A673 (cell line): ENCODE results near the gene RTKN2. TPM values are rescaled to one million over a fixed set of nuclear protein-coding genes. Genes with fewer than 3 reads are reported as not detected.
"Not testable (repeated sequence)": the region's sequence is repeated elsewhere in the genome, so short reads cannot be mapped to it uniquely, and the experiment has no call there.

Experiments
- BruUV-seq: library from RNA; stranded (reverse); fragments of 400-500 nt; replicated peaks from 2 replicates; lab custom pipeline; 2021; lab: Mats Ljungman, UMichigan
- CTCF ChIA-PET: fragments of 300-600 bp; sonication (Branson Sonifier 250); formaldehyde crosslinking; loops from one replicate; lab custom pipeline; 2022; ENCODE audit warnings: antibody characterized with exemption; lab: Charles Lee
- POLR2A ChIA-PET: fragments of 300-600 bp; sonication (Branson Sonifier 250); formaldehyde crosslinking; loops from one replicate; lab custom pipeline; 2022; ENCODE audit warnings: antibody characterized with exemption; ENCODE audit not compliant: low non-redundant PET; lab: Charles Lee
- DNase-seq: peaks from one replicate; pipeline ENCODE4 v3.0.0-alpha.2; 2015; ENCODE audit warnings: low spot score
- H3K27ac ChIP-seq: fragments of 200-600 bp; sonication (generic); 2 replicates; pipeline ENCODE4 v1.5.1; 2016; ENCODE audit warnings: mixed run types, low read depth, mild to moderate bottlenecking, mixed read lengths, antibody characterized with exemption, low read length; ENCODE audit not compliant: poor library complexity, severe bottlenecking
- H3K27me3 ChIP-seq: fragments of 200-600 bp; sonication (generic); replicated peaks from 2 replicates; pipeline ENCODE4 v1.6.1; 2017; ENCODE audit warnings: mixed run types, low read depth, mild to moderate bottlenecking, mixed read lengths, antibody characterized with exemption, low read length; ENCODE audit not compliant: insufficient read depth, poor library complexity
- H3K36me3 ChIP-seq: fragments of 200-600 bp; sonication (generic); 2 replicates; pipeline ENCODE4 v1.6.1; 2016; ENCODE audit warnings: mixed run types, mild to moderate bottlenecking, mixed read lengths, antibody characterized with exemption, low read length; ENCODE audit not compliant: insufficient read depth, poor library complexity, severe bottlenecking
- H3K4me1 ChIP-seq: fragments of 200-600 bp; sonication (generic); 2 replicates; pipeline ENCODE4 v1.6.1; 2017; ENCODE audit warnings: mixed run types, mild to moderate bottlenecking, mixed read lengths, antibody characterized with exemption, low read length; ENCODE audit not compliant: insufficient read depth, poor library complexity, severe bottlenecking
- H3K4me3 ChIP-seq: fragments of 200-600 bp; sonication (generic); 2 replicates; pipeline ENCODE4 v1.5.1; 2016; ENCODE audit warnings: low read depth, mixed run types, mild to moderate bottlenecking, mixed read lengths, low read length; ENCODE audit not compliant: poor library complexity, severe bottlenecking
- H3K9me3 ChIP-seq: fragments of 200-600 bp; sonication (generic); 2 replicates; pipeline ENCODE4 v1.6.1; 2016; ENCODE audit warnings: mixed run types, low read depth, mild to moderate bottlenecking, mixed read lengths, antibody characterized with exemption, low read length; ENCODE audit not compliant: poor library complexity, severe bottlenecking
- EZH2 ChIP-seq: fragments of 200-600 bp; sonication (generic); IDR thresholded peaks from 2 replicates; pipeline ENCODE4 v1.6.1; 2017; ENCODE audit warnings: borderline replicate concordance, low read depth, mild to moderate bottlenecking, mixed read lengths, antibody characterized with exemption, low read length; ENCODE audit not compliant: poor library complexity, severe bottlenecking
- intact Hi-C: fragments of 100-400 bp; cut with micrococcal nuclease; formaldehyde crosslinking; loops from one replicate; pipeline ENCODE4 v1.10.0; 2022; ENCODE audit not compliant: unreplicated experiment
- total RNA-seq: library from RNA; stranded (reverse); gene quantifications from 2 replicates; pipeline ENCODE4 v1.2.3, GENCODE V29; 2021
- TF ChIP-seq, protein P1 (sequence below): fragments of 300-800, 200-600 bp; sonication (generic); conservative IDR thresholded peaks from 2 replicates; pipeline ENCODE4 v1.5.1; 2017; ENCODE audit warnings: low read depth, mild to moderate bottlenecking, antibody characterized with exemption, low read length, moderate library complexity, mixed read lengths

RTKN2 gene
- total RNA-seq, 1 experiment from 2014 or later = 22.3 TPM

DNA sequence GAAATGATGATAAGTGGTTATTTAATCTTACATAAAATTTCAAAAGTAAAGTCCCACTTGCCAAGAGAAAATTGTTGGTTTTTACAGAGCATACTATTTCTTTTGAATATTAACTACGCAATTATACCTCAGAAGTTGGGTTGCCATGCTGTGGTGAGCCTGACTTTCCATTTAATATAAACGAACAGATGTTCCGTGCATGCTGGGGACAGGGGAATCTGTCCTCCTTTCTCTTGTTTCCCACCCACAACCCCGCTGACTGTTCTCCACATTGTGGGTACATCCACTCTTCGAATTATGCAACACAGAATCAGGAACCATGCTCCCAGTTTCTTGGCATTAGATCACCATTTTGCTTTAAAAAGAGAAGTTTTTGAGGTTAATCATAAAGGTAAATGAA is 29.2 kb upstream of the RTKN2 start:
- intact Hi-C loops = no loop called here

DNA sequence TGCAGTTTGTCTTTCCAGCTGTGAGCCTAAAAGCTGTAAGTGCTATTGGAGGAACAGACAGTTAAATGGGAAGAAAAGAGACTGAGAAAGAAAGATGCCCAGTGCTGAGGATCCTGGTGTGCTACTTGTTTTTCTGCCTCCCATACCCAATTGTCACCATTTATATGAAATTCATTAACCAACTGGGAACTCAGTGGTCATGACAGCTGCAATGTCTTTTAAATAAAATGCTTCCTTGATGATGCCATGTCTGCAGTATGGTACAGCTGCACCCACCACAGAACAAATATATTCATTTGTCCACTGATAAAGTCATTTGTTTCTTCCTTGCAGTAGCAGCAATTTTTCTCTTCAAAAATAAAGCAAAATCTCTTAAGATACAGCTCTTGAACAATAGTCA is 15.6 kb upstream of the RTKN2 start:
- CTCF ChIA-PET = no interaction called here
- no peak for DNase-seq
- TF ChIP-seq, protein P1, sequence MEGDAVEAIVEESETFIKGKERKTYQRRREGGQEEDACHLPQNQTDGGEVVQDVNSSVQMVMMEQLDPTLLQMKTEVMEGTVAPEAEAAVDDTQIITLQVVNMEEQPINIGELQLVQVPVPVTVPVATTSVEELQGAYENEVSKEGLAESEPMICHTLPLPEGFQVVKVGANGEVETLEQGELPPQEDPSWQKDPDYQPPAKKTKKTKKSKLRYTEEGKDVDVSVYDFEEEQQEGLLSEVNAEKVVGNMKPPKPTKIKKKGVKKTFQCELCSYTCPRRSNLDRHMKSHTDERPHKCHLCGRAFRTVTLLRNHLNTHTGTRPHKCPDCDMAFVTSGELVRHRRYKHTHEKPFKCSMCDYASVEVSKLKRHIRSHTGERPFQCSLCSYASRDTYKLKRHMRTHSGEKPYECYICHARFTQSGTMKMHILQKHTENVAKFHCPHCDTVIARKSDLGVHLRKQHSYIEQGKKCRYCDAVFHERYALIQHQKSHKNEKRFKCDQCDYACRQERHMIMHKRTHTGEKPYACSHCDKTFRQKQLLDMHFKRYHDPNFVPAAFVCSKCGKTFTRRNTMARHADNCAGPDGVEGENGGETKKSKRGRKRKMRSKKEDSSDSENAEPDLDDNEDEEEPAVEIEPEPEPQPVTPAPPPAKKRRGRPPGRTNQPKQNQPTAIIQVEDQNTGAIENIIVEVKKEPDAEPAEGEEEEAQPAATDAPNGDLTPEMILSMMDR = no peak
- TF ChIP-seq EZH2 = no peak
- Histone ChIP-seq H3K27ac (no peak overlapping the region), H3K9me3 (no peaks in the 10 kb centered on the region), H3K27me3 (no peaks in the 10 kb centered on the region), H3K4me1 (no peaks in the 10 kb centered on the region), H3K36me3 (no peaks in the 10 kb centered on the region), H3K4me3 (no peak overlapping the region)
- intact Hi-C loops = no loop called here
- POLR2A ChIA-PET = no interaction called here
- BruUV-seq = no TSS peak

More for the DNA sequence above, 29.2 kb upstream of the RTKN2 start:
- no peak for DNase-seq
- Histone ChIP-seq H3K27me3 (no peaks in the 10 kb centered on the region), H3K4me3 (no peak overlapping the region), H3K9me3 (no peaks in the 10 kb centered on the region), H3K36me3 (no peaks in the 10 kb centered on the region), H3K27ac (no peak overlapping the region), H3K4me1 (no peaks in the 10 kb centered on the region)
- ChIA-PET POLR2A (no interaction called here), CTCF (no interaction called here)
- BruUV-seq = no TSS peak
- no peak for TF ChIP-seq EZH2
- TF ChIP-seq, protein P1 = no peak

DNA sequence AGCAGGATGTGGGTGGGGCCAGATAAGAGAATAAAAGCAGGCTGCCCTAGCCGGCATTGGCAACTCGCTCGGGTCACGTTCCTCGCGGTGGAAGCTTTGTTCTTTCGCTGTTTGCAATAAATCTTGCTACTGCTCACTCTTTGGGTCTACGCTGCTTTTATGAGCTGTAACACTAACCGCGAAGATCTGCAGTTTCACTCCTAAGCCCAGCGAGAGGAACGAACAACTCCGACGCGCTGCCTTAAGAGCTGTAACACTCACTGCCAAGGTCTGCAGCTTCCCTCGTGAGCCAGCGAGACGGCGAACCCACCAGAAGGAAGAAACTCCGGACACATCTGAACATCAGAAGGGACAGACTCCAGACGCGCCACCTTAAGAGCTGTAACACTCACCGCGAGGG is 12.7 kb upstream of the RTKN2 start:
- H3K36me3 ChIP-seq, H3K27me3 ChIP-seq, BruUV-seq, DNase-seq, POLR2A ChIA-PET, H3K9me3 ChIP-seq, H3K27ac ChIP-seq, H3K4me1 ChIP-seq, CTCF ChIA-PET, H3K4me3 ChIP-seq, intact Hi-C loops: not testable (repeated sequence)

DNA sequence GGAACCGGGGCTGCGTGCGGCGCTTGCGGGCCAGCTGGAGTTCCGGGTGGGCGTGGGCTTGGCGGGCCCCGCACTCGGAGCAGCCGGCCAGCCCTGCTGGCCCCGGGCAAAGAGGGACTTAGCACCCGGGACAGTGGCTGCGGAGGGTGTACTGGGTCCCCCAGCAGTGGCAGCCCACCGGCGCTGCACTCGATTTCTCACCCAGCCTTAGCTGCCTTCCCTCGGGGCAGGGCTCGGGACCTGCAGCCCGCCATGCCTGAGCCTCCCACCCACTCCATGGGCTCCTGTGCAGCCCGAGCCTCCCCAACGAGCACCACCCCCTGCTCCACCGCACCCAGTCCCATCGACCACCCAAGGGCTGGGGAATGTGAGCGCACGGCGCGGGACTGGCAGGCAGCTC is 11.7 kb upstream of the RTKN2 start:
- intact Hi-C loops, DNase-seq, H3K36me3 ChIP-seq, H3K27ac ChIP-seq, H3K4me3 ChIP-seq, POLR2A ChIA-PET, H3K9me3 ChIP-seq, BruUV-seq, H3K27me3 ChIP-seq, CTCF ChIA-PET, H3K4me1 ChIP-seq: not testable (repeated sequence)
